ENCODE results near the gene ADSL. TPM values are rescaled to one million over a fixed set of nuclear protein-coding genes. Genes with fewer than 3 reads are reported as not detected.

ADSL gene
- total RNA-seq, 4 donors from 2014 or later: 41.8 to 51.7 (median 45.2) TPM

GRCh38 chr22:40406063-40406890 is 60.0 kb downstream of the ADSL start:
- Histone ChIP-seq H3K27me3 (no peaks in the 10 kb centered on the region), H3K9me3 (no peaks in the 10 kb centered on the region), H3K27ac (no peak overlapping the region), H3K36me3 (peaks cover 89% of the 10 kb centered on the region), H3K4me3 (no peak overlapping the region), H3K4me1 (peaks cover 7% of the 10 kb centered on the region)
- DNase-seq (ENCODE audit: low spot score in 2 of 2): peak in 1 of 2 donors; percentile 73
- TF ChIP-seq EP300 (IDR thresholded peaks at IDR 0.05) (no peak), POLR2AphosphoS5 (IDR thresholded peaks at IDR 0.05) (no peak), POLR2A (IDR thresholded peaks at IDR 0.05) (no peak), CTCF (IDR thresholded peaks at IDR 0.05) (no peak)
- WGBS: 88% methylated on average over 10 of the region's 31 CpGs

GRCh38 chr22:40407021-40407761 is 60.9 kb downstream of the ADSL start:
- Histone ChIP-seq H3K27me3 (no peaks in the 10 kb centered on the region), H3K4me1 (peaks cover 7% of the 10 kb centered on the region), H3K4me3 (no peak overlapping the region), H3K36me3 (peaks cover 87% of the 10 kb centered on the region), H3K9me3 (no peaks in the 10 kb centered on the region), H3K27ac (no peak overlapping the region)
- 99% methylated on average over 9 of the region's 37 CpGs for WGBS
- DNase-seq (ENCODE audit: low spot score in 2 of 2): no peak
- no peak for TF ChIP-seq EP300 (IDR thresholded peaks at IDR 0.05)
- TF ChIP-seq CTCF (IDR thresholded peaks at IDR 0.05): no peak
- no peak for TF ChIP-seq POLR2AphosphoS5 (IDR thresholded peaks at IDR 0.05)
- no peak for TF ChIP-seq POLR2A (IDR thresholded peaks at IDR 0.05)

GRCh38 chr22:40407831-40408717 is 61.8 kb downstream of the ADSL start:
- no peak for DNase-seq (ENCODE audit: low spot score in 2 of 2)
- TF ChIP-seq POLR2A (IDR thresholded peaks at IDR 0.05): no peak
- no peak for TF ChIP-seq POLR2AphosphoS5 (IDR thresholded peaks at IDR 0.05)
- H3K9me3 ChIP-seq: no peaks in the 10 kb centered on the region
- peaks cover 83% of the 10 kb centered on the region for H3K36me3 ChIP-seq
- H3K27me3 ChIP-seq: no peaks in the 10 kb centered on the region
- H3K4me1 ChIP-seq: peaks cover 7% of the 10 kb centered on the region
- WGBS: 70% methylated on average over 13 of the region's 32 CpGs
- H3K27ac ChIP-seq: no peak overlapping the region
- H3K4me3 ChIP-seq: no peak overlapping the region

- Histone ChIP-seq H3K27me3 (no peaks in the 10 kb centered on the region), H3K36me3 (peaks cover 83% of the 10 kb centered on the region), H3K27ac (no peak overlapping the region), H3K9me3 (no peaks in the 10 kb centered on the region), H3K4me3 (no peak overlapping the region), H3K4me1 (peaks cover 7% of the 10 kb centered on the region)
- no peak for TF ChIP-seq EP300 (IDR thresholded peaks at IDR 0.05)
- TF ChIP-seq POLR2AphosphoS5 (IDR thresholded peaks at IDR 0.05): no peak
- TF ChIP-seq POLR2A (IDR thresholded peaks at IDR 0.05): no peak
- TF ChIP-seq CTCF (IDR thresholded peaks at IDR 0.05): no peak
- WGBS: 85% methylated on average over 8 of the region's 21 CpGs
- DNase-seq (ENCODE audit: low spot score in 2 of 2): no peak
Observed at GRCh38 chr22:40408718-40409612, 62.7 kb downstream of the ADSL start.

Data from suprapubic skin (tissue), 4 donors.